ENCODE data around the gene CEP55.
"Not testable (repeated sequence)": the region's sequence is repeated elsewhere in the genome, so short reads cannot be mapped to it uniquely, and the experiment has no call there.

CEP55 gene

DNA sequence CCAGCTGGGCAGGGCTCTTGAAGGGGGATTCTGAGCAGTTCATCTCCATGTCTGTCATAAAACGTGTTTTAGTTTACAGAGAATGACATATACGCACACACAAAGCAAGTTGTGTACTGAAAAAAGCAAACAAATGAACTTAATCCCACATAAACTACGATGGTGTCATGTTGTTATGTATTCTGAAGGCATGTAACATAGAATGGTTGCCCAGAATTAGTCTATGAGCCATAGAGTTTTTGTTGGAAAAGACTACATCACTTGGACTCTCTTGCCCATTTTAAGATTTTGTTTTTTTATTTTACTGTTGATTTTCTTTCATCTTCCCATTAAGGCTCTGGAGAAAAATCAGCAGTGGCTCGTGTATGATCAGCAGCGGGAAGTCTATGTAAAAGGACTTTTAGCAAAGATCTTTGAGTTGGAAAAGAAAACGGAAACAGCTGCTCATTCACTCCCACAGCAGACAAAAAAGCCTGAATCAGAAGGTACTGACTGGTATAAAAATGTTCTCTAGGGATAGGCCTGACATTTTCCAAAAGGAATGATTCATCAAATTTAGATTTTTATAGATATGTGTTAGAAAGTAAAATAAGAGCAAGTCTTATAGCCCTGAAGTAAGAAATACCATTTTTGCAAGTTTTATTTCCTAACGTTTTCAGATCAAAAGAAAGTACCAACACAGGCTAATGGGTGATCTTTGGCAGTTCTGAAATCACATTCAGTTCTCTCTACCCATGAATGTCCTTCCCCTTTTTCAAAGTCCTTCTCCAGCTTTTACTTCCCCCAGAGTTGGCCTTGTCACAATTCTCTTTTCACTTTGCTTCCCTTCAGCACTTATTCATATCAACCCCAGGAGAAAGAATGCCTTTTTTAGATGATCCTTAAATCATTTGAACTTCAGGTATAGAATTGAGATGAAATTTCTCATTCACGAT is 18.9 kb downstream of the CEP55 start:
- peak; percentile 23 for DNase-seq

DNA sequence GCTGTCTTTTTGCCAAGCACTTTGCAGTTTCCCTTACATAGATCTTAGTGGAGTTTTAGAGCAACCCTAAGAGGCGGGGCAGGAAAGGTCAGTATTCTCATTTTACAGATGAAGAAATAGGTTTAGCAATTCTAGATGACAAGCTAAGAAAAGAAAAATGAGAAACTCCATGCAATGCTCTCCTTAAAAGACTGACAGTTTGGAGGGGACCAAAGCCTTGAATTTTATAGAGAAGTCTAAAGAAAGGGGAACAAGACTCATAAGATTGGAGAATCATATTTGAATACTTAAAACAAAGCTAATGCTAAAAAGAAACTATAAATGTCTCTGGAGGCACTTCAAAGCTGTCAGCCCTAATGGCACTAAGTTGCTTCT is 19.6 kb downstream of the CEP55 start:
- DNase-seq: no peak

- DNase-seq: no peak
These were observed 22.1 kb downstream of the CEP55 start for GRCh38 chr10:93518531-93518930.

DNA sequence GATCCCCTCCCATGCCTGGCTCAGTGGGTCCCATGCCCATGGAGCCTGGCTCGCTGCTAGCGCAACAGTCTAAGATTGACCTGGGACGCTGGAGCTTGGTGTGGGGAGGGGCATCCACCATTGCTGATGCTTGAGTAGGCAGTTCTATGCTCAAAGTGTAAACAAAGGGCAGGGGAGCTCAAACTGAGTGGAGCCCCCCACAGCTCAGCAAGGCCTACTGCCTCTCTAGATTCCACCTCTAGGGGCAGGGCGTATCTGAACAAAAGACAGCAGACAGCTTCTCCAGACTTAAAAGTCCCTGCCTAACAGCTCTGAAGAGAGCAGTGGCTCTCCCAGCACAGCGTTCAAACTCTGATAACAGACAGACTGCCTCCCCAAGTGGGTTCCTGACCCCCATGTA is 38.9 kb downstream of the CEP55 start:
- no peak for DNase-seq

GRCh38 chr10:93540871-93541270 is 44.5 kb downstream of the CEP55 start:
- not testable (repeated sequence) for DNase-seq

DNA sequence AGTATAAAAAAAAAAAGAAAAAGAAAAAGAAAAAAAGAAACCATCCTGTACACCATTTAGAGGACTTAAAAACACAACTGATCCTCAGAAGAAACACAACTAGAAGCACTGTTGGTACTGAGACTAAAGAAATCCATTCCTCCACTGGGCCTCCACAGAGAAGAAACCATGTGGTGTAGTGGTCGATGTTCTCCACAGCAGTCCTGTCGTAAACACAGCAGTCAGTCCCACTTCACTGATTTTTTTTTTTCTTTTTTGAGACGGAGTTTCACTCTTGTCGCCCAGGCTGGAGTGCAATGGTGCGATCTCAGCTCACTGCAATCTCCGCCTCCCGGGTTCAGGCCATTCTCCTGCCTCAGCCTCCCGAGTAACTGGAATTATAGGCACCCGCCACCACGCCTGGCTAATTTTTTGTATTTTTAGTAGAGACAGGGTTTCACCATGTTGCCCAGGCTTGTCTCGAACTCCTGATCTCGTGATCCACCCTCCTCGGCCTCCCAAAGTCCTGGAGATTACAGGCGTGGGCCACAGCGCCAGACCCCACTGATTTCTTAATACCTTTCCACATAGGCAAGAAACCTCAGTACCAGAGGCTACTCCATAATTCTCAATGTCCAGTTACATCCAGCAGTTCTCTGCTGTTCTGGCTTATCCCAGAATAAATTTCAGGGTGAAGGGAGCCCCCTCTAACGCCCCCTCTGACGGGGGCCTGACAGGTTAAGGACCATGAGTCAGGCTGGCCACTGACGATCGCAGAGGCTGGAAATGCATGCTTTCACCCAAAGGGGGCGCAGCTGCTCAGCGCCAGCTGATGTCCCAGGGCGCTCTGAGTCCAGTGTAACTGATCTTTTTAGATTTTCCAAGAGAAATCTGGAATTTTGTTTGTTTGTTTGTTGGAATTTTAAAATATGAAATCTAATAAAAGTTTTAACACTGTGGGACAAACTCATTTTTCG is 45.3 kb downstream of the CEP55 start:
- DNase-seq: peak; percentile 53

DNA sequence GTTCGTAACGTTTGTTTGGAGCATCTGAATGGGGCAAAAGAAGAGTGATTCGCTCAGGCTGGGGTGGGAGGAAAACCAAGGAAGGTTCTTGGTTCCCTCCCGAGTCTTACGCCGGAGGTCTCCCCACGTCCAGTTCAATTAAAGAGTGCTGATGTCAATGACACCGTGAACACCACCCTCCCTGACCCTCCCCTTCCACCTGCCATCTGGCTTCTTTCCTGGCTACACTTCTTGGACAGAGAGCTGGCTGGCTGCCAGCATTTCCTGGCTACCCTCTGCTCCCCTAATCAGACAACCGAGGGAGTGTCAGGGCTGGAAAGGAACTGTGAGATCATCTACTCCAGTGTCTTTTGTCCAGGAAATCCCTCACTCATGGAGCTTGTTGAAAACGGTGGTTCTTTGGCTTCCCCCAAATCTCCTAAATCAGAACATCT is 46.0 kb downstream of the CEP55 start:
- no peak for DNase-seq

- DNase-seq: not testable (repeated sequence)
These were observed 50.6 kb downstream of the CEP55 start for GRCh38 chr10:93546995-93547394.

GRCh38 chr10:93547522-93547921 is 51.1 kb downstream of the CEP55 start:
- no peak for DNase-seq

- DNase-seq: no peak
These were observed 52.1 kb downstream of the CEP55 start for GRCh38 chr10:93548376-93549071.

GRCh38 chr10:93550606-93551005 is 54.2 kb downstream of the CEP55 start:
- no peak for DNase-seq

GRCh38 chr10:93552780-93553179 is 56.4 kb downstream of the CEP55 start:
- no peak for DNase-seq

GRCh38 chr10:93553482-93554315 is 57.3 kb downstream of the CEP55 start:
- DNase-seq: no peak

- no peak for DNase-seq
These were observed 57.9 kb downstream of the CEP55 start for GRCh38 chr10:93554316-93554663.

- peak; percentile 91 for DNase-seq
These were observed 58.5 kb downstream of the CEP55 start for GRCh38 chr10:93554760-93555432.

DNA sequence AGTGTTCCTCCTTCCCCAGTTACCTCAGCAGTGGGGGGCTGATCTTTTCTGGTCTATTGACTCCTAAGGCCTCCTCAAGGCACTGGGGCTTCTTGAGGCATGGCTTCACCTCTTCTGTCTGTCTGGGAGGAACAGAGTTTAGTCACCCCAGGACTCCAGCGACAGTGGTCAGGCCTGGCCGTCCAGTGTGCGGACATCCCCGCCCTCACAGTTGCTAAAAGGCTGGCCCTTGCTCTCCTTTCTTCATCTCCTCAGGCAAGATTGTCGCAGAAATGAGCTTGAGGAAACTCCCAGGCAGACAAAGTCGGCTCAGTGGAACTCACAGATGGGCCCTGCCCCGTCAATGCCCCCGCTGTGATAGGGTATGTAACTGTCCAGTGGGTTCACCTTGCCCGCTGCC is 63.1 kb downstream of the CEP55 start:
- no peak for DNase-seq

GRCh38 chr10:93560541-93560940 is 64.1 kb downstream of the CEP55 start:
- DNase-seq: no peak

- no peak for DNase-seq
These were observed 69.0 kb downstream of the CEP55 start for GRCh38 chr10:93565446-93565845.

- DNase-seq: peak; percentile 18
These were observed 70.2 kb downstream of the CEP55 start, which contains the start of gene FFAR4 for GRCh38 chr10:93566435-93567276. FFAR4 (plus strand) TSS chr10:93566665; CDS start chr10:93566721, 56 bp downstream.
